Cerebellar nuclear complex (tissue), 1 donor: Measurements from ENCODE around the gene FITM1.
A peak's percentile ranks its signal among the peaks of the same experiment; 100 is the strongest.

Experiments
- DNase-seq, 2 experiments: peaks; one replicate each; lab custom pipeline; 2025; lab: John Stamatoyannopoulos, UW

Gene FITM1

GRCh38 chr14:24119691-24120090 lies 10.8 kb upstream of the FITM1 start:
- no peak for DNase-seq

GRCh38 chr14:24121210-24121609 lies 9.2 kb upstream of the FITM1 start:
- no peak for DNase-seq

GRCh38 chr14:24122416-24122815 lies 8.0 kb upstream of the FITM1 start:
- no peak for DNase-seq

GRCh38 chr14:24122898-24123297 lies 7.6 kb upstream of the FITM1 start:
- DNase-seq = no peak

GRCh38 chr14:24123424-24124417 lies 6.7 kb upstream of the FITM1 start:
- no peak for DNase-seq

GRCh38 chr14:24126939-24127338 lies 3.5 kb upstream of the FITM1 start:
- no peak for DNase-seq

- no peak for DNase-seq
These were observed 2.8 kb upstream of the FITM1 start for GRCh38 chr14:24127673-24128072.

- no peak for DNase-seq
These were observed 955 bp upstream of the FITM1 start for GRCh38 chr14:24129410-24129998.

GRCh38 chr14:24130717-24131548 lies 474 bp downstream of the FITM1 start:
- DNase-seq = no peak

GRCh38 chr14:24131549-24131966 lies 1.1 kb downstream of the FITM1 start:
- no peak for DNase-seq

GRCh38 chr14:24132061-24132685 lies 1.7 kb downstream of the FITM1 start:
- DNase-seq = no peak

GRCh38 chr14:24132976-24133375 lies 2.5 kb downstream of the FITM1 start:
- DNase-seq = no peak

- no peak for DNase-seq
These were observed 3.3 kb downstream of the FITM1 start for GRCh38 chr14:24133735-24134134.

GRCh38 chr14:24135584-24135833 lies 5.0 kb downstream of the FITM1 start:
- no peak for DNase-seq

- peak; percentile 74 to 79 for DNase-seq
These were observed 5.6 kb downstream of the FITM1 start, which contains the start of gene PSME1 for GRCh38 chr14:24135834-24136683. PSME1 (plus strand) TSS chr14:24136194; CDS start chr14:24136263, 69 bp downstream.

- no peak for DNase-seq
These were observed 6.4 kb downstream of the FITM1 start for GRCh38 chr14:24136684-24137528.

GRCh38 chr14:24137529-24138395 lies 7.3 kb downstream of the FITM1 start:
- DNase-seq = no peak

- DNase-seq = no peak
These were observed 8.2 kb downstream of the FITM1 start for GRCh38 chr14:24138396-24139271.
